ENCODE data around the gene KIF1C.
A peak's percentile ranks its signal among the peaks of the same experiment; 100 is the strongest.
"Not testable (repeated sequence)": the region's sequence is repeated elsewhere in the genome, so short reads cannot be mapped to it uniquely, and the experiment has no call there.

Gene KIF1C

DNA sequence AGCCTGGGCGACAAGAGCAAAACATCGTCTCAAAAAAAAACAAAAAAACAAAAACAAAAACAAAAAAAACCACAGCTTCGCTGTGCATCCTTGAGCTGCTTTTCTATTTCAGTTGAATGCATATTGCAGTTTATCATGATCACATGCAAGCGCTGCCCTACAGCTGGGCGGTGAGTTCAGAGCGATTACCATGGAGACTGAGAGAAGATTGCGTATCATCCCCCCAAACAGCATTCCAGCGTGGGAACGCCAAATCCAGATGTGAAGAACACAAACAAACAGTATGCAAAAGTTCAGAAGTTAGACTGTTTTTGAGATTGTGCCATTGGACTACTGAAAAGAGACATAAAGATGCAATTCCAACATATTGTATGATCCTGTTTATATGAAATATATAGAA lies 52.5 kb downstream of the KIF1C start:
- Histone ChIP-seq H3K4me3 (ENCODE audit: low read depth, low read length) (no peak overlapping the region), H3K27ac (ENCODE audit: low read depth, low read length) (no peak overlapping the region), H3K27me3 (ENCODE audit: control insufficient read depth, insufficient read depth, low read length) (no peaks in the 10 kb centered on the region), H3K4me1 (ENCODE audit: control insufficient read depth, insufficient read depth, low read length) (no peaks in the 10 kb centered on the region), H3K9me3 (ENCODE audit: control insufficient read depth, insufficient read depth, low read length) (no peaks in the 10 kb centered on the region), H3K36me3 (ENCODE audit: control insufficient read depth, insufficient read depth, low read length) (no peaks in the 10 kb centered on the region), H3K9ac (ENCODE audit: low read depth, low read length) (no peak overlapping the region)

GRCh38 chr17:5055543-5055942 lies 57.8 kb downstream of the KIF1C start:
- Histone ChIP-seq H3K36me3 (ENCODE audit: control insufficient read depth, insufficient read depth, low read length) (no peaks in the 10 kb centered on the region), H3K4me1 (ENCODE audit: control insufficient read depth, insufficient read depth, low read length) (no peaks in the 10 kb centered on the region), H3K27ac (ENCODE audit: low read depth, low read length) (peak overlapping the region; percentile 18), H3K27me3 (ENCODE audit: control insufficient read depth, insufficient read depth, low read length) (no peaks in the 10 kb centered on the region), H3K9ac (ENCODE audit: low read depth, low read length) (no peak overlapping the region), H3K9me3 (ENCODE audit: control insufficient read depth, insufficient read depth, low read length) (no peaks in the 10 kb centered on the region), H3K4me3 (ENCODE audit: low read depth, low read length) (no peak overlapping the region)

DNA sequence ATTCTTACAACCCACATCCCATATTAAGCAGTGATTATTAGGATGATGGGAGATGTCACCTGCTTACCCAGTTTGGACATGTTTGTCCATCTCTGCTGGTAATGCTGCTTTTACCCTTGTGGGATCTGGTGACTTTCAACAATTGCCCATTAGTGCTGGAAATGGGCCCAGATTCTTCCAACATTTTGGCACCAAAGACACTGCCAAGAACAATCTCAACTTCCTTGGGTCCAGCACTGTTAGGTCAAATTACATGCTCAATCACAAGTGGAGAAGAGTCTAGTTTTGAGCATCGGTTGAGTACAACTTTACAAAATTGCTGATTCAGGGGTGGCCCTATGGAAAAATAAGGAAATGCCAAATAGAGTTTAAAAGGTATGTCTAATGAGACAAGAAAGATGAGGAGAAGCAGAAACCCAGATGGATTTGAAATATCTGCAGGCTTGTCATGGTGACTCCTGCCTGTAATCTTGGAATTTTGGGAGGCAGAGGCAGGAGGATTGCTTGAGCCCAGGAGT lies 67.5 kb downstream of the KIF1C start:
- H3K4me3 ChIP-seq (ENCODE audit: low read depth, low read length) = no peak overlapping the region
- no peaks in the 10 kb centered on the region for H3K4me1 ChIP-seq (ENCODE audit: control insufficient read depth, insufficient read depth, low read length)
- H3K9ac ChIP-seq (ENCODE audit: low read depth, low read length) = no peak overlapping the region
- no peaks in the 10 kb centered on the region for H3K9me3 ChIP-seq (ENCODE audit: control insufficient read depth, insufficient read depth, low read length)
- H3K27ac ChIP-seq (ENCODE audit: low read depth, low read length) = no peak overlapping the region
- H3K36me3 ChIP-seq (ENCODE audit: control insufficient read depth, insufficient read depth, low read length) = no peaks in the 10 kb centered on the region
- no peaks in the 10 kb centered on the region for H3K27me3 ChIP-seq (ENCODE audit: control insufficient read depth, insufficient read depth, low read length)

GRCh38 chr17:5068236-5068635 lies 70.5 kb downstream of the KIF1C start:
- Histone ChIP-seq H3K27ac (ENCODE audit: low read depth, low read length) (no peak overlapping the region), H3K4me3 (ENCODE audit: low read depth, low read length) (no peak overlapping the region), H3K9me3 (ENCODE audit: control insufficient read depth, insufficient read depth, low read length) (no peaks in the 10 kb centered on the region), H3K27me3 (ENCODE audit: control insufficient read depth, insufficient read depth, low read length) (no peaks in the 10 kb centered on the region), H3K9ac (ENCODE audit: low read depth, low read length) (no peak overlapping the region), H3K36me3 (ENCODE audit: control insufficient read depth, insufficient read depth, low read length) (no peaks in the 10 kb centered on the region), H3K4me1 (ENCODE audit: control insufficient read depth, insufficient read depth, low read length) (no peaks in the 10 kb centered on the region)

DNA sequence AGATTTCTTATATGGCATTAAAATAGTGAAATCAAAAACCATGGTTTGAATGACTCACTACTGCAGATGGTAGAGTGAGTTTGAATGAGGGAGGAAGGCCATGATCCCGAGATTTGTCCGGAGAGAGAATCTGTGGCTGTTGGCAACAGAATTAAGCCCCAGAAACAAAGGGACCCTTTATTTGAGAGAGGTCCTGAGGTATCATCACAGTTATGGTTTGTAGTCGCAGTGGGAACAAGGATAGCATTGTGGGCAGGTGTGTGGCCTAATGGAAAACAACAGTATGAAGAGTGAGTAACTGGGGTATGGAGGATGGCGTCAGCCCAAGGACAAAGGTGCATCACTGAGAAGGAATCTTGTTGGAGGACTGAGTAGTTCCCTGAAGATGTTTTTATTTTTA lies 72.0 kb downstream of the KIF1C start:
- H3K9me3 ChIP-seq (ENCODE audit: control insufficient read depth, insufficient read depth, low read length) = no peaks in the 10 kb centered on the region
- no peak overlapping the region for H3K4me3 ChIP-seq (ENCODE audit: low read depth, low read length)
- H3K27ac ChIP-seq (ENCODE audit: low read depth, low read length) = no peak overlapping the region
- H3K36me3 ChIP-seq (ENCODE audit: control insufficient read depth, insufficient read depth, low read length) = no peaks in the 10 kb centered on the region
- no peak overlapping the region for H3K9ac ChIP-seq (ENCODE audit: low read depth, low read length)
- H3K4me1 ChIP-seq (ENCODE audit: control insufficient read depth, insufficient read depth, low read length) = 0 out of 2 replicates have a peak, but pooled peaks cover 4% of the 10 kb centered on the region
- H3K27me3 ChIP-seq (ENCODE audit: control insufficient read depth, insufficient read depth, low read length) = no peaks in the 10 kb centered on the region

DNA sequence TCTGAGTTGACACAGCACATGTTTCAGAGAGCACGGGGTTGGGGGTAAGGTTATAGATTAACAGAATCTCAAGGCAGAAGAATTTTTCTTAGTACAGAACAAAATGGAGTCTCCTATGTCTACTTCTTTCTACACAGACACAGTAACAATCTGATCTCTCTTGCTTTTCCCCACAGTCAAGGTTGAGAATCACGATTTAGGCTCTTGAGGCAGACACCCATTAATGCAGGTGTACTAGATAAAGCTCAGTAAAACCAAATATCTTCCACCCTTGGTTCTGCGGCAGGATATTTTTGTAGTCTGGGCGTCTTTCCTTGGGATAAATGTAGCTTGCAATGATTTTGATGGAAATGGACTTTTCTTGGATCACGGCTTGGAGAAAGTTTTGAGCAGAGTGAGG lies 77.7 kb downstream of the KIF1C start:
- peak overlapping the region; percentile 42 for H3K27ac ChIP-seq (ENCODE audit: low read depth, low read length)
- H3K4me3 ChIP-seq (ENCODE audit: low read depth, low read length) = not testable (repeated sequence)

GRCh38 chr17:5077275-5077674 lies 79.5 kb downstream of the KIF1C start:
- not testable (repeated sequence) for H3K9me3 ChIP-seq (ENCODE audit: control insufficient read depth, insufficient read depth, low read length); H3K36me3 ChIP-seq (ENCODE audit: control insufficient read depth, insufficient read depth, low read length); H3K4me3 ChIP-seq (ENCODE audit: low read depth, low read length); H3K27ac ChIP-seq (ENCODE audit: low read depth, low read length); H3K4me1 ChIP-seq (ENCODE audit: control insufficient read depth, insufficient read depth, low read length); H3K9ac ChIP-seq (ENCODE audit: low read depth, low read length)
- H3K27me3 ChIP-seq (ENCODE audit: control insufficient read depth, insufficient read depth, low read length) = peaks cover 10% of the 10 kb centered on the region

More for the DNA sequence above, 77.7 kb downstream of the KIF1C start:
- H3K27me3 ChIP-seq (ENCODE audit: control insufficient read depth, insufficient read depth, low read length) = peaks cover 10% of the 10 kb centered on the region
- H3K4me1 ChIP-seq (ENCODE audit: control insufficient read depth, insufficient read depth, low read length); H3K36me3 ChIP-seq (ENCODE audit: control insufficient read depth, insufficient read depth, low read length); H3K9ac ChIP-seq (ENCODE audit: low read depth, low read length); H3K9me3 ChIP-seq (ENCODE audit: control insufficient read depth, insufficient read depth, low read length): not testable (repeated sequence)

- Histone ChIP-seq H3K36me3 (ENCODE audit: control insufficient read depth, insufficient read depth, low read length) (no peaks in the 10 kb centered on the region), H3K27ac (ENCODE audit: low read depth, low read length) (no peak overlapping the region), H3K4me1 (ENCODE audit: control insufficient read depth, insufficient read depth, low read length) (peaks cover 8% of the 10 kb centered on the region), H3K9ac (ENCODE audit: low read depth, low read length) (no peak overlapping the region), H3K9me3 (ENCODE audit: control insufficient read depth, insufficient read depth, low read length) (no peaks in the 10 kb centered on the region), H3K4me3 (ENCODE audit: low read depth, low read length) (no peak overlapping the region), H3K27me3 (ENCODE audit: control insufficient read depth, insufficient read depth, low read length) (peaks cover 10% of the 10 kb centered on the region)
Observed at GRCh38 chr17:5077781-5078105, 80.0 kb downstream of the KIF1C start.
